Measurements from ENCODE around the gene WWC1.
"Not testable (repeated sequence)": the region's sequence is repeated elsewhere in the genome, so short reads cannot be mapped to it uniquely, and the experiment has no call there.

Gene WWC1

GRCh38 chr5:168310541-168310940 lies 19.1 kb downstream of the WWC1 start:
- not testable (repeated sequence) for DNase-seq

GRCh38 chr5:168311061-168311566 lies 19.7 kb downstream of the WWC1 start:
- no peak for DNase-seq

- no peak for DNase-seq
These were observed 21.3 kb downstream of the WWC1 start for GRCh38 chr5:168312606-168313295.

- no peak for DNase-seq
These were observed 22.3 kb downstream of the WWC1 start for GRCh38 chr5:168313596-168314204.

DNA sequence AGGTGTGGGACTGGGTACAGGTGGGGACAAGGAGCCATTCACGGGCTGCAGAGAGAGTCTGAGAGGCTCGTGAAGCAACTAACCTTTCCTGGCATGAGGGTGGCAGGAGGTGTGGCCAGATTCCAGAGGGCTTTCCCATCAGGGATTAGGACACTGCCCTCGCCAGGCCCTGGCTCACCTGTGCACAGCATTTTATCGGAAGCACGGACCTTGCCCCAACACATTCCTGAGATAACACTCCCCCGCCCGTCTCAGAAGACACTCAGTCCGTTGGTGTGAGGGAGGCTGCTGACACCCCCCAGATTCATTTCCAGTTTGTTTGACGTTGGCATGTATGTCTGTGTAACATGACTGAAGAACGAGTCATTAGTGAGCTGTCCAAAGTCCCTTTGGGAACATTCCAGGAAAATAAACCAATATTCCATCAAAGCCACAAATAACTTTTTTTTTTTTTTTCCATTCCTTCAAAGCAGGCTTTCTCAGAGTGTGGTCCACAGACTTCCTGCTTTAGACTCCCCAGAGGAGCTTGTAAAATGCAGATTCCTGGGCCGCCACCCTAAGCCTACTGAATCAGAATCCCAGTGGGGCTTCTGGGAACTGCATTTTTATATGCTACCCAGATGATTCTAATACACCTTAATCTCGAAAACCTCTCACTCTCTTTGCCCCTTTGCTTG lies 23.4 kb downstream of the WWC1 start:
- DNase-seq: no peak

- DNase-seq: no peak
These were observed 24.1 kb downstream of the WWC1 start for GRCh38 chr5:168315416-168316138.

DNA sequence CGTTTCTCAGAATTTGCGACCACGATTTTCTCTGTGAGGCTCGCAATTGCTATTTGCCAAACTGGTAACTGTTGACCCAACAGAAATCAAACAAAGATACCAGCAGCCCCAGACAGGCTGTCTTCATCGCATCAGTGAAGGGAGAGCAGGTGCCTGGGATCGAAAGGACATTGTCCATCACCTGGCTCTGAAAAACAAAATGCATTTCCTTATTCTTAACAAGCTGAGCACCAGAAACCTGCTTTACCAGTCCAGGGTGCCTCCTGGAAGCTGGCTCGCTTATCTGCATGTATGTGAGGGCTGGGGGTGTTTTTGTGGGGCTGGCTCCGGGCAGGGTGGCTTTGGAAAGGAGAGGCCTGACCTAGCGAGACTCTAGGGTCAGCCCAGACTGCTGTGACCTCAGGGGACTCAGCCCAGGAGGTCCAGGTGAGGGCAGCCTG lies 24.7 kb downstream of the WWC1 start:
- DNase-seq: no peak

DNA sequence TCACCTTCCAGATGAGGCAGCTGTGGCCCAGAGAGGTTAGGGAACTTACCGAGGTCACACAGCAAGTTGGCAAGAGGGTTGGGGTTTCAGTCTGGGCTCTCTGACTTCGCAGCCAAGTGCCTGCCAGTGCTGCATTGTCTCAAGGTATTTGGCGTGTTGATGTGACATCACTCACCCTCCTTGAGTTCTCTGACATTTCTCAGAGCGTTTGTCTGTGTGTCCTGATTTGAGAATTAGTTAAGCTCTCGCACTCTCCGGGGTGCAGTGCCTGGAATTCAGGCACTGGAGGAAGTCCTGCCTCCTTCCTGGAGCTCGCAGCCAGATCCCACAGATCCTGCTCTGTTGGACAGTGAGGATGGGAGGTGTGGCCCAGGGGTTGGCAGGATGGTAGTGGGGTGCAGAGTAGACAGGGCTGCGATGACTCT lies 25.7 kb downstream of the WWC1 start:
- DNase-seq: no peak

DNA sequence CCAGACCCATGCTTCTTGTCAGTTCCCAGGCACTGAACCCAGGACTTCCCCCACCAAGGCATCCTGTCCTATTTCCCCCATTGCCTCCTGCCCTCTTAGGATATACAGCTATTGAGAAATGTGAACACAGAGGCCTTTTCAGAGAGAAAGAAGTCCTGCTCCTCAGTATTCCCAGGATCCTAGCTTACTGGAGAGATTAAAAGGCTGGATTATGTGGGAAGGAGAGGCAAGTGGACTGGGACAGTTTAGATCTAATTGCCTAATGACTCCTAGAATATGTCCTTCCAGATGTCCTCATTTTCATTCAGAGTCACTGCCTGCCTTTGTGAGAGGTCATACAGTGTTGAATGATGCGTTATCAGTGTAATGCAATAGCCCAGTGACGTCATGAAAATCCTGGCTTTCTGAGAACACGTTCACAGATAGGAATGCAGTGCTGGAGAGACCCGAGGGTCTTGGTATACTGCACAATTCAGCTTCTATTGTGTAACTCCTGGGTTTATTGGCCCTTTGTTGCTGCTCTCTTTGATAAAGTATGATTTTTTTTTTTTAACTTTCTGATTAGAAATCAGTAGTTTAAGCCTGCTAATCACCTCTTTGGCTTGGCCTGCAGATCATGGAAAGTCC lies 26.2 kb downstream of the WWC1 start:
- no peak for DNase-seq

DNA sequence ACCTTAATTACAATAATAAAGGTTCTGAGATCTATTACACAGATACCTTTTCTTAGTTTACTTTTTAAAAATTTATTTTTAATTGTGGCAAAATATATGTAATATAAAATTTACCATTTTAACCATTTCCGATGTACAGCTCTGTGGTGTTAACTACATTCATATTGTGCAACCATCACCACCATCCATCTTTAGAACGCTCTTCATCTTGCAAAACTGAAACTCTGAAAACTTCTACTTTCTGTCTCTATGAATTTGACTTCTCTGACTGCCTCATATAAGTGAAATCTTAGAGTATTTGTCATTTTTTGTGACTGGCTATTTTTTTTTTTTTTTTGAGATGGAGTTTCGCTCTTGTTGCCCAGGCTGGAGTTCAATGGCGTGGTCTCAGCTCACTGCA lies 26.8 kb downstream of the WWC1 start:
- no peak for DNase-seq

- no peak for DNase-seq
These were observed 28.3 kb downstream of the WWC1 start for GRCh38 chr5:168319774-168320173.

- no peak for DNase-seq
These were observed 29.4 kb downstream of the WWC1 start for GRCh38 chr5:168320805-168321204.

- no peak for DNase-seq
These were observed 33.6 kb downstream of the WWC1 start for GRCh38 chr5:168324859-168325630.

- no peak for DNase-seq
These were observed 35.6 kb downstream of the WWC1 start for GRCh38 chr5:168327019-168327421.

GRCh38 chr5:168327451-168327850 lies 36.0 kb downstream of the WWC1 start:
- DNase-seq: no peak

- no peak for DNase-seq
These were observed 36.5 kb downstream of the WWC1 start for GRCh38 chr5:168327994-168328393.

DNA sequence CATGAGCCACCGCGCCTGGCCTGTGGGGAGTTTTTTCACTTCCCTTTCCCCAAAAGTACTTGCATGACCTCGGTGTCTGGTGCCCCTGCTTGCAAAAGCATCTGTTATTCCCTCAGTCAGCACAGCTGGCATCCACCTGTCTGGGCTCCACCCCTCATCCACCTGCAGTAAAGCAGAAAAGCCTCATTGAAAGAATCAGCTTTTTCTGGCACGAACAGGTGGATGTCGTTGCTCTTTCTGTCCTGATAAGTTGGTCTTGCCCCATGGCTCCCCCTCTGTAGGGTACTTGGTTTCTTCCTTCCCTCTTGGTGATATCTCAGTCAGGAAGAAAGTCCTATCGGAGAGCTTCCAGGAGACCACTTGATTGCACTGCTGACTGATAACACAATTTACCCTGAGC lies 37.4 kb downstream of the WWC1 start:
- no peak for DNase-seq

- no peak for DNase-seq
These were observed 37.9 kb downstream of the WWC1 start for GRCh38 chr5:168329302-168329701.

DNA sequence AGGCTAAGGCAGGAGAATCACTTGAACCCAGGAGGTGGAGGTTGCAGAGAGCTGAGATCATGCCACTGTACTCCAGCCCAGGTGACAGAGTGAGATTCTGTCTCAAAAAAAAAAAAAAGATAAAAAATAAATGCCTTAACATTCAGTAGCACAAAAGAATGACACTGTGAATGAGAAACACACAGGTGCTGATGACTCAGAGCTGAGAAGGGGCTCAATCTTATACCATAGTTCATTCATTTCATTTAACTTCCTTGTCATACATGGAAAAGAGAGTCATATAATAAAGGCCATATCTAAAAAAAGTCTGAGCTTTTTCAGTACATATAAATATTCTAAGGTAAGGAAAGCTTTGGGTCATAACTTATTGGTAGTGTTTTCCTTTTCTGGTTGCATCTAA lies 40.6 kb downstream of the WWC1 start:
- no peak for DNase-seq

DNA sequence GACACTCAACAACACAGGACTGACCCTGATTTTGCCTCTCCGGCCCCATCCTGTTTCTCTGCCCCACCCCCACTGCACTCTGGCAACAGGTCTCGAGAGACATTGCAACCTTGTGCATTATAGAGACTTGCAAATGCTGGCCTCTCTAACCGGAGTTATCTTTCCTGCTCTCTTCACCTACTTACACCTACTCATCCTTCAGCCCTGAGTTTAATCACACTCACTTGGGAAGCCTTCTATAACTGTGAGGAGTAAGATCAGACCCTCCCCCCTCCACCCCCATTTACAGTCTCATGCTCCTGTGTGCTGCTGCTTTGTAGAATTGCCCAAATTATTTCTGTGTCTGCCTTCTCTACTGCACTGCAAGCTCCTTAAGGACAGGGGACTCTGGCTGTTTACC lies 42.8 kb downstream of the WWC1 start:
- no peak for DNase-seq

DNA sequence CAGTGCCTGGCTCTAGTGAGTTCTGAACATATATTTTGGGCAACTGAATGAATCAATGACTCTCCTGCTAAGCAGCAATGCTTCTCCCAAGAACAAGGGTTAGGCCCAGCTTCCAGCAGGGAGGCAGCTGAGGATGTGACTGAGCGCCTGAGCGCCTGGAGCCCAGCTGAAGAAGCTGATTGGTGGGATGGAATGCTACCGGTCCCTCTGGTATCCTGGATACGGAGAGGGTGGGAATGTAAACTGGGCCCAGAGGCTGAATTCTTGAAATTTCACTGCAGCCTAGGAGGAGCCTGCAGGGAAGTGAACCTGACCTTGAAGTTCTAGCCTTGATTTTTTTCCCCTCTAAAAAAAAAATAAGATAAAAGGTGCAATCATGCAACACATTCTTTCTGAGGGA lies 43.2 kb downstream of the WWC1 start:
- no peak for DNase-seq

GRCh38 chr5:168337361-168337760 lies 45.9 kb downstream of the WWC1 start:
- no peak for DNase-seq
